ENCODE data around the gene DENND4A.

- TF ChIP-seq POLR2A (IDR thresholded peaks at IDR 0.05) (no peak), CTCF (IDR thresholded peaks at IDR 0.05) (no peak)
Observed at GRCh38 chr15:65646486-65646885, 145.6 kb downstream of the DENND4A start.
